HG02759 (cell line): ENCODE results near the gene ZSCAN20.

Source experiments
- ATAC-seq: cut with Tn5 transposase; IDR thresholded peaks from one replicate; pipeline ENCODE4 v1.9.1; 2021; ENCODE audit warnings: mild to moderate bottlenecking, moderate library complexity; ENCODE audit not compliant: unreplicated experiment

The ZSCAN20 gene

GRCh38 chr1:33443080-33443704 is 29.3 kb upstream of the ZSCAN20 start:
- no peak for ATAC-seq

GRCh38 chr1:33443705-33444180 is 28.7 kb upstream of the ZSCAN20 start:
- no peak for ATAC-seq

GRCh38 chr1:33445108-33445507 is 27.3 kb upstream of the ZSCAN20 start:
- ATAC-seq, result no peak

- ATAC-seq, result no peak
Measured at GRCh38 chr1:33446590-33446989, 25.9 kb upstream of the ZSCAN20 start.

GRCh38 chr1:33454646-33455282 is 17.7 kb upstream of the ZSCAN20 start:
- ATAC-seq, result no peak

- peak; percentile 53 for ATAC-seq
Measured at GRCh38 chr1:33455539-33456501, 16.6 kb upstream of the ZSCAN20 start.

- no peak for ATAC-seq
Measured at GRCh38 chr1:33456502-33456886, 16.0 kb upstream of the ZSCAN20 start.

- ATAC-seq, result no peak
Measured at GRCh38 chr1:33459691-33460090, 12.8 kb upstream of the ZSCAN20 start.

- no peak for ATAC-seq
Measured at GRCh38 chr1:33460144-33460543, 12.3 kb upstream of the ZSCAN20 start.

GRCh38 chr1:33460947-33461629 is 11.4 kb upstream of the ZSCAN20 start:
- peak; percentile 64 for ATAC-seq

- no peak for ATAC-seq
Measured at GRCh38 chr1:33462405-33463164, 9.9 kb upstream of the ZSCAN20 start.

GRCh38 chr1:33464552-33464951 is 7.9 kb upstream of the ZSCAN20 start:
- ATAC-seq, result no peak

GRCh38 chr1:33465316-33465715 is 7.1 kb upstream of the ZSCAN20 start:
- ATAC-seq, result no peak

GRCh38 chr1:33466159-33466558 is 6.3 kb upstream of the ZSCAN20 start:
- ATAC-seq, result no peak

GRCh38 chr1:33468011-33468410 is 4.4 kb upstream of the ZSCAN20 start:
- no peak for ATAC-seq

GRCh38 chr1:33468531-33468930 is 3.9 kb upstream of the ZSCAN20 start:
- ATAC-seq, result no peak

GRCh38 chr1:33468967-33469366 is 3.5 kb upstream of the ZSCAN20 start:
- no peak for ATAC-seq

- ATAC-seq, result no peak
Measured at GRCh38 chr1:33469691-33470090, 2.8 kb upstream of the ZSCAN20 start.

GRCh38 chr1:33470495-33471012 is 1.9 kb upstream of the ZSCAN20 start:
- no peak for ATAC-seq

- ATAC-seq, result no peak
Measured at GRCh38 chr1:33471416-33471815, 1.0 kb upstream of the ZSCAN20 start.
